IPS-18c (cell line): ENCODE measurements around the gene SLC26A11.
A peak's percentile ranks its signal among the peaks of the same experiment; 100 is the strongest.

Experiments used
- H3K4me3 ChIP-seq: 2 replicates; pipeline ENCODE4 v1.7.0; 2013; ENCODE audit warnings: low read depth, mild to moderate bottlenecking, low read length, moderate library complexity; ENCODE audit not compliant: insufficient read depth
- H3K9me3 ChIP-seq: one replicate; pipeline ENCODE4 v1.6.1; 2013; ENCODE audit warnings: mild to moderate bottlenecking, low read length, moderate library complexity; ENCODE audit not compliant: control insufficient read depth, insufficient read depth

Gene SLC26A11

DNA sequence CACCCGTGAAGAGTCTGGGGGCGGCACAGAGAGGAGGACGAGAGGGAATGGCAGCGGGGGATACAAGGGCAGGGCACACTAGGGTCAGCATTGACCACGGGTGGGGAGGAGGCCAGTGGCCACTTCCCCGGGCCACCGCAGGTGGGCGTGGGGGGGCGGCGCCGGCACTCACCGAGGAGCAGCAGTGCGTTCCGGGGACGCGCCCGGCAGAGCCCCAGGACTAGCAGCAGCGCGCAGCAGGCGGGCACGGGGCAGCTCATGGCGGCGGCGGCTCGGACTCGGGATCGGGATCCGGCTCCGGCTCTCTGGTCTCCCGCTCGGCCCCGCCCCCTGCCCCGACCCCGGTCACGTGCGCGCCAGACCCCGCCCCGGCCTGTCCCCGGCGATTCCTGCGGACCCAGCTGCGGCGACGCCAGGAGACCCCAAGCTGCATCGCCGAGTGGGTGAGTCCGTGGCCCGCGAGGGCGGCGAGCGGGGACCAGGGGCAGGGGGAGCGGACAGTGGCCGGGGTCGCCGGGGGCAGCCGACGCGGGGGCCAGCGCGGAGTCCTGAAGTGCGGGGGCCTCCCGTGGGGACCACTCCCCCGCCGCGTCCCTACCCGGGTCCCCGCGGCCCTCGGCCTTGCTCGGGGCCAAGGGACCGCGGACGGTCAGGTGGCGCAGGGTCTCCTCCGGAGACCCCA is at the start of gene SLC26A11, which contains the start of gene SGSH:
TSS of gene SLC26A11 (plus strand) at position 374 of the 682 bp plus-strand sequence. CDS start 1,134 bp downstream, outside the sequence.
TSS of gene SGSH (minus strand) at position 280 of the 682 bp plus-strand sequence. CDS start at position 260, 20 bp downstream.
- no peaks in the 10 kb centered on the region for H3K9me3 ChIP-seq
- peak within 1 kb of the TSS; percentile 83 for H3K4me3 ChIP-seq

DNA sequence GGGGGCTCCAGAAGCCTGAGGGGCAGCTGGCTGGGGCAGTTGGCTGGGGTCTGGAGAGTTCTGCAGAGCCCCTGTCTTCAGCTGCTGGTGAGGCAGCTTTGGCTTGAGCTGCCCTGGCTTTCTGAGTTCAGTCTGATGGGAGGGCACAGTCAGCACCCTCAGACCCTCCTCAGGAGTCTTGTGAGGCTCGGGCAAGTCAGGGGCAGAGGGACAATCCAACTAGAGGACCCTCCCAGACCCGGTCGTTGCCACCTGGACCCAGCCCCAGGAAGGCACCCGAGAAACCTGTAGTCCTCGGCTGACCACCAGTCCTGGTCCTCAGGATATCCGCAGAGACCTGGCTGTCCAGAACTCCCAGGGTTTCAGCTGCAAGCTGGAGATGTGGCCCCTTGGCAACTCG is 48.5 kb upstream of the SLC26A11 start:
- H3K9me3 ChIP-seq: no peaks in the 10 kb centered on the region

DNA sequence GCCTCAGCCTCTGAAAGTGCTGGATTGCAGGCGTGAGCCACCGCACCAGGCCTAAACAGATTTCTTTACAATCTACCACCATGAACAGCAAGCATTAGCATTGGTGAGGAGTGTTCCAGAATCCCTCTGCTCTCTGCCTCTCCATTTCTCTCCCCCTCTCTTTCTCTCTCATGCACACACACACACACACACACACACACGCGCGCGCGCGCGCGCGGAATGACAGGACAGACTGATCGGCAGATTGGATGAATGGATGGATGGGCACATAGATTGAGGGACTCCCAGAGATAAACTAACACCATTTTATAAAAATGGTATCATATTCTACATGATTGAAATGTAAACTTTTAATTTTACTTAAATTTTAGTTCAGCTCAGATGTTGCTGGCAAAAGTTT is 47.1 kb upstream of the SLC26A11 start:
- no peaks in the 10 kb centered on the region for H3K9me3 ChIP-seq
- H3K4me3 ChIP-seq: no peak overlapping the region

More for the DNA sequence above, 48.5 kb upstream of the SLC26A11 start:
- no peak overlapping the region for H3K4me3 ChIP-seq

DNA sequence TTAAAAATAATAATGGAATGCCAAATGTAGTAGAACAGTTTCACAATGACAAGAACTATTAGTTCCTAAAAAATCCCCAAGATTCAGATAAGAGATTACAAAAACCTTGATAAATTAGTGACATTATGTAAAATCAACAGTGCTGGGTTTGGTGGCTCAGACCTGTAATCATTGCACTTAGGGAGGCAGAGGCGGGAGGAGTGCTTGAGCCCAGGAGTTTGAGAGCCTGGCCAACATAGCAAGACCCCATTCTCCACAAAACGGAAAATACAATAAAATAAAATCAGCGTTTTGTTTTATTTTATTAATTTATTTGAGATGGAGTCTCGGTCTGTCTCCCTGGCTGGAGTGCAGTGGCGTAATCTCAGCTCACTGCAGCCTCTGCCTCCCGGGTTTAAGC is 46.3 kb upstream of the SLC26A11 start:
- H3K4me3 ChIP-seq: no peak overlapping the region
- H3K9me3 ChIP-seq: no peaks in the 10 kb centered on the region

DNA sequence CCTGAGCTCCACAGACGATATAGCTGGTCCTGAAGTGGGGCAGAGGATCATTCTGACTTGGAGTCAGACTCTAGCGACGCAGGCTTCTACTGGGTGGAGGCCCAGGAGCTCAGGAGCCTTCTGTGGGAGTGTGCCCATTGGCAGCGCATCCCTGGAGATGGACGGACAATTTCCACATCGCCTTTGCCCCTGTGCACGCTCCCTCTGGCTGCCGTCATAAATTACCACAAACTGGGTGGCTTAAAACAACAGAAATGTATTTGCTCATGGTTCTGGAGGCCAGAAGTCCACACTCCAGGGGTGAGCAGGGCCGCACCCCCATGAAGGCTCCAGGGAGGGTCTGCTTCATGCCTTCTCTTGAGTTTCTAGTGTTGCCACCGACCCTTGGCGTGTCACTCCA is 43.5 kb upstream of the SLC26A11 start:
- H3K4me3 ChIP-seq: no peak overlapping the region
- H3K9me3 ChIP-seq: no peaks in the 10 kb centered on the region

DNA sequence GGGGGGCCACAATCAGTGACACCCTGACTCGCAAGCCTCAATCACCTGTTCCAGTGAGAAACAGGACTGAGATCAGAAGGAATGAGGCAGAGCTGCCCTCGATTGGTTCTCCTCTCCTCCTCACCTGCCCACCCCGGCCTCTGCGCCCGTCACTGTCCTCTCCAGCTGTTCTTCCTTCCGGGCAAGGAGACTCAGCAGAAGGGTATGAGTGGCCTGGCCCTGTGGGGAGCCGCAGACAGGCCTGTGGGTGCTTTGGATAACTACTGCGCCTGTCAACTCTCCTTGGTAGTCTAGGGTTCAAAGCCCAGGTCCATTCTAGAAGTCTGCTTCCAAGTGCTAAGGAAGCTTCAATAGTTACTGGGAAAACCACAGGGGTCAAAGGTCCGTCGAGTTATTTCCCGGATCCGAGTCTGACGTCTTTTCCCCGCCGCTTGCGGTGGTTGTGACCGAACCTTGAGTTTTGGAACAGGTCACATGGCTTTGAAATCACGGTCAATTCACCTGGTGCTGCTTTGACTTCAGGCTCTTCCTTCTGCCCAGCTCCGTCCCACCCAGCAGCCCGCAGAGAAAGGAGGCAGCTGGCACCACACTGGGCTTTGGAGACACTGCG is 42.1 kb upstream of the SLC26A11 start:
- H3K9me3 ChIP-seq: no peaks in the 10 kb centered on the region
- H3K4me3 ChIP-seq: no peak overlapping the region

DNA sequence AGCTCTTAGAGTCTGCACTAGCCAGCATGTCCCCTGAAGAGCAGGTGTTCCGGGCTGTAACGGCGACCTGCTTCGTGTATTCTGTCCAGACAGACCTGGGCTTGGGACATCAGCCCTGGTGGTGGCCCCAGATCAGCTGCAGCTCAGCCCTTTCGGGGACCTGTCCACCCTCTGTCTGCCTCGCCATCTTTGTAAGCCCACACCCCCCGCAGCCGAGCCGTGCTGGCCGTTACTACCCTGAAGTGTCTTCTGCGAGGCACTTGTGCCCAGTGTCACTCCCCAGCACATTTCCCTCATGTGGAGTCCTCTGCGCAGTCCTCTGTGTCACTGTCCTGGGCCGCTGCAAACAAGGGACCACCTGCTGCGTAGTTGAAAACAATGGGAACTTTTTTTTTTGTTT is 40.0 kb upstream of the SLC26A11 start:
- no peak overlapping the region for H3K4me3 ChIP-seq
- H3K9me3 ChIP-seq: no peaks in the 10 kb centered on the region

DNA sequence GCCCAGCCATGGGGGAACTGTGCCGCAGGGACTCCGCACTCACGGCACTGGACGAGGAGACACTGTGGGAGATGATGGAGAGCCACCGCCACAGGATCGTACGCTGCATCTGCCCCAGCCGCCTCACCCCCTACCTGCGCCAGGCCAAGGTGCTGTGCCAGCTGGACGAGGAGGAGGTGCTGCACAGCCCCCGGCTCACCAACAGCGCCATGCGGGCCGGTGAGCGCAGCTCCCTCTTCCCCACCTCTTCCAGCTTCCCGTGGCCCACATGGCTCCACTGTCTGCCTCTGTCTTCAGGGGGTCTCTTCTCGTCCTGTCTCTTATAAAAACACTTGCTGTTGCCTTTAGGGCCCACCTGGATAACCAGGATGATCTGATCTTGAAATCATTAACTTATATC is 38.8 kb upstream of the SLC26A11 start:
- no peaks in the 10 kb centered on the region for H3K9me3 ChIP-seq
- H3K4me3 ChIP-seq: no peak overlapping the region

DNA sequence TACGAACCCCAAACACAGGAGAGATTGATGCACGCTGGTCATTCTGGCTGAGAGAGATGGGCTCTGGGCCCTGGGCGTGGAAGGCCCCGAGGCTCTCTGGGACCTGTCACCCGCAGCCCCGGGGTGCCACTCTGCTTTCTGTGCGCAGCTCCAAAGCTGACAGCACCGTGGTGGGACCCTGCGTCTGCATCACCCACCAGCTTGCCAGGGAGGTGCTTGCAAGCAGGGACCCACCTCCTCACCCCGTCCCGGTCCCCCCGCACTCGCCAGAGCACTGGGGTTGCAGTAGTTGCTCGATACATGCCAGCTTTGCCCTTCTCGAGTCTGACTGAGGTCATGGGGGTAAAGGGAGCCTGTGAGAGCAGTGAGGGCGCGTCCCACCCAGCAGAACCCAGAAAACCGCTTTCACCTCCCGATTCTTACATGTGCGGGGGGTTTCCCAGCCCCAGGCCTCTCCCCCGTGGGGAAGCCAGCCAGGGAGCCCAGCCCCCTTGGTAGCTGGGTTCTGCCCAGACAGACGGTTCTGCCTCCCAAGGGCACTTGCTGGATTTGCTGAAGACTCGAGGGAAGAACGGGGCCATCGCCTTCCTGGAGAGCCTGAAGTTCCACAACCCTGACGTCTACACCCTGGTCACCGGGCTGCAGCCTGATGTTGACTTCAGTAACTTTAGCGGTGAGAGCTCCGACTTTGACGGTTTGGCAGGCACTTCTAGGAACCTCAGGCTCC is 37.9 kb upstream of the SLC26A11 start:
- no peak overlapping the region for H3K4me3 ChIP-seq
- no peaks in the 10 kb centered on the region for H3K9me3 ChIP-seq

DNA sequence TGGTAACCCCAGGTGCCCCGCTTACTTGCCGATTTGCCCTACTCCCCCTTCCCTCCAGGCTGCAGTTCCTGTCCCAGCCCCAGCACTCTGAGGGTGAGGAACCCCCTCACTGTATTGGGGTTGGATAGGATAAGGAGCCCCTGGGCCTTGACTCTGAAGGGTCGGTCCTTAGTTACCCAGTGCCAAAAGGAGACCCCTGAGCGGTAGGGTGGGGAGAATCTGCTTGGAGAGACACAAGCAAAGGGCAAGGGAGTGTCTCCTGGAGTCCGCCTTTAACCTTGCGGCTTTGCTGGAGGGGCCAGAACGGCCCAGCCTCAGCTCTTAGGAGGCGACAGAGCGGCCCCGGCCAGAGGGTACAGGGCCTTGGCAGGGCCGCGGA is 37.4 kb upstream of the SLC26A11 start:
- Histone ChIP-seq H3K9me3 (no peaks in the 10 kb centered on the region), H3K4me3 (no peak overlapping the region)

DNA sequence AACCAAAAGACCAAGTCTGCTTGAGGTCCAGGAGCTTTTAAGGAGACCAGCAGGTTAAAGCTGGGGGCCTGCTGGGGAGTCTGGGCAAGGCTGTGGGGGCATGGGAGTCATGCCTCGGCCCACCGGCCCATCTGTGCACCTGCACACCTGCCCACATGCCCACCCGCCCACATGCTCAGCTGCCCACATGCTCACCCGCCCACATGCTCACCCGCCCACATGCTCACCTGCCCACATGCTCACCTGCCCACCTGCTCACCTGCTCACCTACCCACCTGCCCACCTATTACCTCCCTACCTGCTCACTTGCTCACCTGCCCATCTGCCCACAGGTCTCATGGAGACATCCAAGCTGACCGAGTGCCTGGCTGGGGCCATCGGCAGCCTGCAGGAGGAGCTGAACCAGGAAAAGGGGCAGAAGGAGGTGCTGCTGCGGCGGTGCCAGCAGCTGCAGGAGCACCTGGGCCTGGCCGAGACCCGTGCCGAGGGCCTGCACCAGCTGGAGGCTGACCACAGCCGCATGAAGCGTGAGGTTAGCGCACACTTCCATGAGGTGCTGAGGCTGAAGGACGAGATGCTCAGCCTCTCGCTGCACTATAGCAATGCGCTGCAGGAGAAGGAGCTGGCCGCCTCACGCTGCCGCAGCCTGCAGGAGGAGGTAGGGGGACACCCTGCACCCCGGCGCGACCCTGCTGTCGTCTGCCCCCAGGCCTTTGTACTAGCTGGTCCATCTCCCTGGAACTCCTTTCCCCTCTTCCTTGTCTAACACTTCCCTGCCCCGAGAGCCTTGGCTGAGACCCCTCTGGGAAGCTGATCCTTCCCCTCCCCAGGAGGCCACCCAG is 36.4 kb upstream of the SLC26A11 start:
- H3K4me3 ChIP-seq: no peak overlapping the region
- H3K9me3 ChIP-seq: no peaks in the 10 kb centered on the region

DNA sequence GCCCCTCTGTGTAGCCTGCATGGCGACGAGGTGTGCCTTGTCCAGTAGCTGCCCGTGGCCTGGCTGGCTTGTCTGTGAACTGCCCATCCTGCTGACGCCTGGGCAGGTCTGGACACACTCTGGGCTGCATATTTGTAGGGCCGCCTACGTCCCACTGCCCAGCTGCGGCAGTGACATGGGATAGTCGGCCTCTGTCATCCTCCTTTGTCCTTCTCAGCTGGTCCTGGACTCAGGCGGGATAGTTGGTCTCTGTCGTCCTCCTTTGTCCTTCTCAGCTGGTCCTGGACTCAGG is 35.9 kb upstream of the SLC26A11 start:
- no peaks in the 10 kb centered on the region for H3K9me3 ChIP-seq
- no peak overlapping the region for H3K4me3 ChIP-seq

DNA sequence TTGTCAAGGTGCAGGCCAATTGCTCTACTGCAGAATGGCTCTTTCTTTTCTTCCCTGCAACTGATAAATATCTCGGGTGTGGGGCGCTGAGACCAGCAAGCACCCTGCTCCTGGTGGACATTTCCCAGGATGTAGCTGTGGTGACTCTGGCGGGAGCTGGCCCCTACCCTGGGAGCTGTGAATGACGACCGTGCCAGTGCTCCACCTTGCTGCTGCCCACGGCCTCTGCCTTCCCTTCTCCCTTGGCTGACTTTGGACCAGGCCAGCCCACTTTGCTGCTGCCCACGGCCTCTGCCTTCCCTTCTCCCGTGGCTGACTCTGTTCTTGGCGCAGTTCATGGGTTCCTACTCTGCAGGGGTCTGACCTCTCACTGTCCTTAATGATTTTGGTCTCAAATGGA is 34.3 kb upstream of the SLC26A11 start:
- Histone ChIP-seq H3K9me3 (no peaks in the 10 kb centered on the region), H3K4me3 (no peak overlapping the region)

DNA sequence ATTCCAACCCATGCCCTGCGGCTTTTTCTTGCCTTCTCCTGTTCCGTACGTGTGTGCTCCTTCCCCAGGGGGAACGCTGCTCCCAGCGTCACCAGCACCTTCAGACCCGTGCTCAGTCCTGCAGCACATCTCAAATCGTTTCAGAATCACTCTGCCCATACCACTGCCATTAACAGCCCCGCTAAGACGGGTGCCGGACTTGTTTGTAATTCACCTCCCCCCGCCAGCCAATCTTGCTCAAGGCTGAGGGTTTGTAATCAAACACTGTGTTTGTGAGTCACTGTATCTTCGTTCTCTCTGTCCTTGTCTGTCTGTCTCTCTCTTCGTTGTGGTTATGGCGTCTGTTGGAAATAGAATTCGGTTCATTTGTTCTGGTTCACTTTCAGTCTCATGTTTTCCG is 33.1 kb upstream of the SLC26A11 start:
- H3K4me3 ChIP-seq: no peak overlapping the region

DNA sequence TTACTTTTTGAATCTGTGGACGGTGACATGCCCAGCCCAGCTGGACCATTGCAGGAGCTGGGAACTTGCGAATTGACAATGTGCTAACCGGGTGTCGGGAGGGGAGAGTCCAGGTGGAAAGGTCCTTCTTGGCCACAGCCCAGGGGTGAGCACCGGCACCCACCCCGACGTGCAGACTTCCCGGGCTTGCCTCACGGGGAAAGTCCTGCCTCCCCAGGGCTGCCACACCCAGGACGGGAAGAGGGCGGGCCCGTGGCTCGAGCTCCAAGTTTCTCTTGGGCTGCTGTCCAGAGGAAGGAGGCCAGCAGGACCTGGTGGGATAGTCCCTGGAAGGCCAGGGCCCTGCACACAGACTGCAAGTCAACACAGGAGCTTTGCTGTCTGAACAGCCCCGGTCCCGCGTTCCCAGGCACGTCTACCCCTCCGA is 32.7 kb upstream of the SLC26A11 start:
- Histone ChIP-seq H3K4me3 (no peak overlapping the region), H3K9me3 (no peaks in the 10 kb centered on the region)

More for the DNA sequence above, 33.1 kb upstream of the SLC26A11 start:
- H3K9me3 ChIP-seq: no peaks in the 10 kb centered on the region

DNA sequence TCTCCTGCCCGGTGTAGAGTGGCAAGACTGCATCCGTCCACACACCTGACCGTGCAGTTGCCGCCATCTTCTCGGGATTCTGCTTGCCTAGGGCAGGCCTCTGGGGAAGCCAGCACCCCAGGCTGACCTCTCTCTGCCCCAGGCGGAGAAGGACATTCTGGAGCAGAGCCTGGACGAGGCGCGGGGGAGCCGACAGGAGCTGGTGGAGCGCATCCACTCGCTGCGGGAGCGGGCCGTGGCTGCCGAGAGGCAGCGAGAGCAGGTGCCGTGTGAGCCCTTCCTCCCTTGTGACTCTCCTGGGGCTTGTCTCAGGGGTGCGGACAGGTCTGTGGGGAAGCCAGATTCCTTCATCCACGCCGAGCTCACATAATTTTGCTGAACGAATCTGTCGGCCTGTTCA is 30.6 kb upstream of the SLC26A11 start:
- no peak overlapping the region for H3K4me3 ChIP-seq
- H3K9me3 ChIP-seq: no peaks in the 10 kb centered on the region

DNA sequence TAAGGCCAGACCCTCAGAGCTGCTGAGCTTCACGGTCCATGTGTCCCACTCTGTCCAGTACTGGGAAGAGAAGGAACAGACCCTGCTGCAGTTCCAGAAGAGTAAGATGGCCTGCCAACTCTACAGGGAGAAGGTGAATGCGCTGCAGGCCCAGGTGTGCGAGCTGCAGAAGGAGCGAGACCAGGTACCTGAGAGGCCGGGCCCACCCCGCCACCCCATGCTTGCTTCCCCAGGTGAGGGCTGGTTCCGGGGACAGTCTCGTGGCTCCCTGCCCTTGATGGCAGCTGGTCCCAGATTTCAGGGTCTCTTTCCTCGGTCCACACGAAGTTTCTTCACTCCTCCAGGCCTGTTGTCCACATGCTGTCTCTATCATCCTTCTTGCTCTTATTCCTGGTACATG is 29.5 kb upstream of the SLC26A11 start:
- Histone ChIP-seq H3K9me3 (no peaks in the 10 kb centered on the region), H3K4me3 (no peak overlapping the region)
